Uterus (tissue), 2 donors: Measurements from ENCODE around the gene SERPINI1.

Experiments used
- CTCF ChIP-seq, 4 experiments: fragments of 200-600 bp in 2 of 4; fragments of 450-650 bp in 2 of 4; sonication (generic) in 2 of 4; IDR thresholded peaks; one replicate each; pipeline ENCODE4 v1.5.1; 2016 to 2019; ENCODE audit warnings: antibody characterized with exemption in 4 of 4, mild to moderate bottlenecking in 2 of 4, moderate library complexity in 1 of 4
- POLR2A ChIP-seq, 2 donors: fragments of 450-650 bp; IDR thresholded peaks; one replicate each; pipeline ENCODE4 v1.6.1; 2016; ENCODE audit warnings: antibody characterized with exemption in 2 of 2, mild to moderate bottlenecking in 1 of 2, moderate library complexity in 1 of 2

- TF ChIP-seq CTCF (IDR thresholded peaks at IDR 0.05) = no peak
- no peak for TF ChIP-seq POLR2A (IDR thresholded peaks at IDR 0.05)
Measured at GRCh38 chr3:167776066-167776685, 40.7 kb downstream of the SERPINI1 start.
